ENCODE data around the gene UBXN11. TPM values are rescaled to one million over a fixed set of nuclear protein-coding genes. Genes with fewer than 3 reads are reported as not detected.

Gene UBXN11
- total RNA-seq, 1 donor from 2014 or later = 32.2 TPM

GRCh38 chr1:26289158-26290059 is 17.0 kb downstream of the UBXN11 start:
- intact Hi-C loops (cut with micrococcal nuclease) = loop anchor here (5.0 kb wide), 1 partner anchor 103 kb away; no protein-coding TSS in a partner anchor

DNA sequence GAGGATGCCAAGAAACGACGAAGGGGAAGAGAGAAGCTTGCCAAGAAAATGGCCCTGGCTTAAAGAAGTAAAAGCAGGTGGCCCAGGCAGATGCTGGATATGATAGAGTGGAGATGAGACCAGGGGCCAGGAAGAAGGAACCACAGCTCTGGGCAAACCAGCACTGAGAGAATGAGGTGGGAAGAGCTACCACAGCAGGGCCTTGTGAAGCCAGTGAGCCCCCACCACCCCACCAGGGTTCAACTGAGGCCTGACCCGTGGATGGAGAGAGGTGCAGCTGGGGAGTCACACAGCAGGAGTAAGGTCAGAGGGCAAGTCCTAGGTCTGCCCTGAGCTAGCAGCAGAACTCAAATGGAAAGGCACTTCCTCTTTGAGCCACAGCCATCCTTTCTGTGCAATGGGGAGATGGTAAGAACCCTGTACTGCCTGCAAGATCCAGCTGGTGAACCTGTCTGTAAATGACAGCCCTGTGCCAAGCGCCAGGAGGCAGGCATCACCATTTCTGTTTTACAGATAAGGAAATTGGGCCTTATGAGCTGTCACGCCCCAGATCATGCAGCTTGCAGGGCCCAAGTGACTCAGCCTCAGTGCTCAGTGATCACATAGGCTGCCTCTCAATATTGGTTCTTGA is 18.0 kb downstream of the UBXN11 start:
- intact Hi-C loops (cut with micrococcal nuclease) = loop anchor here (5.0 kb wide), 1 partner anchor 104 kb away; no protein-coding TSS in a partner anchor

DNA sequence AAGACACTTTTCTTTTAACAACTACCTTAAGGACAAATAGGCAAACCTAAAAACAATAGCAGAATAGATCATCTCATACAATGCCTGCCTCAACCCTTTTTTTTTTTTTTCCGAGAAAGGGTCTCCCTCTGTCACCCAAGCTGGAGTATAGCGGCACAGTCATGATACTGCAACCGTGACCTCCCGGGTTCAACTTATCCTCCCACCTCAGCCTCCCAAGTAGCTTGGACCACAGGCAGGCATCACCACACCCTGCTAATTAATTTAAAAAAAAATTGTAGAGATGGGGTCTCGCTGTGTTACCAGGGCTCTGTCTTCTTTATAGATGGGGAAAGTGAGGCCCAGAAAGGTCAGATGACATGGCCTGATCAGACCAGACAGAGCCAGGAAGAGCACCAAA is 18.6 kb downstream of the UBXN11 start:
- intact Hi-C loops (cut with micrococcal nuclease) = loop anchor here (1.0 to 5.0 kb wide), 4 partner anchors 19 to 104 kb away; no protein-coding TSS in a partner anchor

DNA sequence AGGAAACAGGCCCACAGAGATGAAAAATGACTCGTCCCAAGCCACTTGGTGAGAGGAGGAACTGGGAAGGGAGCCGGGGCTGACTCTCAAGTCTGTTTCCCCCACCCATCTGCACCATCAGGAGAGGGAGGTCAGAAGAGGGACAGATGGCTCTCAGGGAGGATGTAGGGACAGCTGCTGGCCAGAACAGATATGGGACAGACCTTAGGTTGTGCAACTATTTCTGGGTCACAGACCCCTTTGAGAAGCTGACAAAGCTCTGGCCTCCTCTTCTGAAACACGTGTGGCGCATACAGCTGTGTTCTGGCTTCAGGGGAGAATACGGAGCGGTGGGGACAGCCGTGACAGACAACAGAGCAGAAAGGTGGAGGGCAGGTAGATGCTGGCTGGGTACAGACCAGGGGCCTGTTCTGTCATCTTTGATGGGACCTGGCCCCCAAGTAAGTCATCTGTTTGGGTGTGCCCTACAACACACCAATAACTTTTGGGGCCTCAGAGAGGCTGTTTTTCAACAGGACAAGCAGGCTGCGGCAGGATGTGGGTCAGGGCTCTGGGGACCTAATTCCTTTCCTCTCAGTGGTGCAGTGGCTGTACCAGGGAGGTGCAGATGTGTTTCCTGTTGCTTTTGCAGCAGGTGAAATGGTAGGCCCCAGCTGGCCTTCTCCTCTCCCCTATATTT is 19.3 kb downstream of the UBXN11 start:
- intact Hi-C loops (cut with micrococcal nuclease) = loop anchor here (1.0 to 5.0 kb wide), 4 partner anchors 20 to 105 kb away; no protein-coding TSS in a partner anchor

- intact Hi-C loops (cut with micrococcal nuclease) = loop anchor here (5.0 kb wide), 1 partner anchor 106 kb away; no protein-coding TSS in a partner anchor
Measured at GRCh38 chr1:26286064-26286416, 20.4 kb downstream of the UBXN11 start.

DNA sequence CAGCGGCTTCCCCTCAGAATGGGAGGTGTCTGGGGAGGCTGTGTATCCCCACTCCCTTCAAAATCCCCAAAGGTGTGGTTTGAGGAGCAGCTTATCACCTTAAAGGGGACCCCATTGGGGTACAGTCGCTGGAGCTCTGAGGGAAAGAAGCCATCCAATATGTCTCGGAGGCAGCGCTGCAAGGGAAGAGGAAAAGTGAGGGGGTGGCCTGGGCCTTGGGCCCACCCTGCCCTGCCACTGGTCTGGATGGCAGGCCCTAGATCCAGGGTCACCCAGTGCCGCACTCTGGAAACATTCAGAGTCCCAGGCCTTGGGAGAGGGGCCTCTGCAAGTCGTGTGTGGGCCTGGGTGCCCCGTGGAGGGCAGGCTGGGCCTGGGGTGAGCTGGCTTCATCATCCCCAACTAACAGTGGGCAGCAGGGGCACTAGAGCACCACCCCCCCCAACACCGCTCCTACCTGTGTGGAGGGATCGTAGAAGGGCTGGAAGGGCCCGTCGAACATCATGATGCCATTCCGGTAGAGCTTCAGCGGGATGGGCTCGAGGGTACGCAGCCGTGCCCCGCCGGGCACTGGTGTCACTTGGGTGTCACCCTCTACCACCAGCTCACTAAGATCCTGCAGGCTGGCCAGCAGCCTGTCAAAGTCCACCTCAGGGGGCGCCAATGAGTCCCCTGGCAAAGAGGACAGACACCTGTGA is 20.9 kb downstream of the UBXN11 start:
- intact Hi-C loops (cut with micrococcal nuclease) = loop anchor here (1.0 to 5.0 kb wide), 3 partner anchors 9 to 107 kb away; no protein-coding TSS in a partner anchor

DNA sequence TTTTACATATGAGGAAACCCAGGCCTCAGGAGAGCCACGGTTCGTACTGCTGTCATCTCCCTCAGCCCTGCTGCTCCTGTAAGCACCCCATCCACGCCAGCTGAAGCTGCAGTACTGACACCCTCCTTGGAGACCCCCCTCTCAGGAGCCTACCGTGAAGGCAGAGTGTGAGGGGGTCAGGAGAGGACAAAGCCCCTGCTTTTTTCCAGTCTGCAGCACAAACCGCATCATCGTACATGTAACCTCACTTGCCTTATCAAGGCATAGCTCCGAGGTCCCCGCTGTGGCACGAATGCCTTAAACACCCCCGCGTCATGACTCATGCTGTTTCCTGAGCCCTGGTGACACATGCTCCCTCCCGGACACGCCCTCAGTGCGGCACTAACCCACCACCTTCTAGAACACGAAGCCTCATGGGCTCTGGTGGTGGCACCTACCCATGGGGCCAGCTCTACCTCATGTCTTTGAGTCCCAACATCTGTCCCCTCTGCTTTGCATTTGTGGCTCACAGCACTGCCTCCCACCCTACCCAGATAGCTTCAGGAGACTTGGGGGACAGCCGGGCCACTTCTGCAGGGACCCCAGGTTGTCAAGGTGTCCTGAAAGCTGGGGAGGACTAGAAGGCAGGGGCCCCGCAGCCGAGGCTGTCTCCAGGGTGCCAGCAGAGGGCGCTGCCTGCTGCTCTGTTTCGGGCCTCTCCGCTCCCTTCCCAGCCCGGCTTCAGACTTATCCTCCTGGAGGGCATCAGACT is 21.7 kb downstream of the UBXN11 start:
- intact Hi-C loops (cut with micrococcal nuclease) = loop anchor here (1.0 to 5.0 kb wide), 4 partner anchors 8 to 108 kb away; partner anchors contain the start of gene UBXN11

DNA sequence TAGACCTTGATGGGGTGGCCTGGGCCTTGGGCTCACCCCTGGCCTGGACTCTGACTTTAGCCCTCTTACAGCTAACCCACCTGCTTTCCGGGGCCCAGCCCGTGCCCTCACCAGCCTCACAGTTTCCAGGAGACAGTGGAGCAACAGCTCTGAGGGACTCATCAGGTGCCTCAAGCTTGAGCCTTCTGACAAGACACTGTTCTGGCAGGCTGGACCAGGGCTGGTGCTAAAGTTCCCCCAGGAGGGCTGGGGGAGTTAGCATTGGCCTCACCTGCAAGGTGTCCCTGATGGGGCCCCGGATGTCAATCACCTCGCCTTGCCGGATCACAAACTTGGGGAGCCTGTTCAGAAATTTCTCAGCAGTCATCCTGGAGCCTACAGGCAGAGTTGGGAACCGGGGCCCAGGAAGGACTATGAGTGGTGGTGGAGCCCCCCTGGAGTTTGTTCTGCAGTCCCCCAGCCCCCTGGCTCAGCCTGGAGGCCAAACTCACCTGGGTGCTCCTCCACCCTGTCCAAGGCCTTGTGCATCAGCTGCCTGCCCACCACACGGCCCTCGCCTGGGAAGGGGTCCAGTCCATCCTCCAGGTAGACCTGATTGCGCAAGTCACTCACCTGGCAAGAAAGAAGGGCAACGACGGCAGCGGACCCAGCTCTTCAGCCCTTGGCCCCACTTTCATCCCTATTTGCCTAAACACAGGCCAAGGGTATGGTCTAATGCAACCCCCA is 22.4 kb downstream of the UBXN11 start:
- intact Hi-C loops (cut with micrococcal nuclease) = loop anchor here (1.0 to 2.0 kb wide), 2 partner anchors 22 to 79 kb away; partner anchors contain the start of gene UBXN11

- intact Hi-C loops (cut with micrococcal nuclease) = no loop called here
Measured at GRCh38 chr1:26283279-26283853, 23.1 kb downstream of the UBXN11 start.

DNA sequence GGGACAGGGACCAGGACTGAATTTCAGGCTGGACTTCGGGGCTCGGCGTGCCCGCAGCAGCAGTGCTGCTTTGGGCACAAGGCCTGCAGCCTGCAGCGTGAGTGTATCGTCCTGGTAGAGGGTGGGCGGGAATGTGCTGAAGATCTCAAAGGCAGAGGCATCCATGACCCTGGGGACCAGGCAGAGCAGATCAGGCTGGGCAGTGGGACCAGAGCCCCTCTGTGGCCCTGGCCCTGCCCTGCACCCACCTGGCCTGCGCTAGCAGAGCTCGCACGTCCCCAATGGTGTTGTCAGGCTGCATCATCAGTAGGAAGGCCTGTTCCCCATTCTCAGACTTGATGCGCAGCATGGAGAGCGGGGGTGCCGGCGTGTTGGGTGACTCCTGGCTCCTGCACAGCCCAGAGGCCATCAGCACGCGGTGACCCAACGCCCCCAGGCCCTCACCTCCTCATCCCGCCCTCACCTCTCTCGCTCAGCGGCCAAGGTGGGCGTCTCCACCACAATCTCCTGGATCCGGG is 24.0 kb downstream of the UBXN11 start:
- intact Hi-C loops (cut with micrococcal nuclease) = no loop called here

- intact Hi-C loops (cut with micrococcal nuclease) = no loop called here
Measured at GRCh38 chr1:26281971-26282370, 24.5 kb downstream of the UBXN11 start.

DNA sequence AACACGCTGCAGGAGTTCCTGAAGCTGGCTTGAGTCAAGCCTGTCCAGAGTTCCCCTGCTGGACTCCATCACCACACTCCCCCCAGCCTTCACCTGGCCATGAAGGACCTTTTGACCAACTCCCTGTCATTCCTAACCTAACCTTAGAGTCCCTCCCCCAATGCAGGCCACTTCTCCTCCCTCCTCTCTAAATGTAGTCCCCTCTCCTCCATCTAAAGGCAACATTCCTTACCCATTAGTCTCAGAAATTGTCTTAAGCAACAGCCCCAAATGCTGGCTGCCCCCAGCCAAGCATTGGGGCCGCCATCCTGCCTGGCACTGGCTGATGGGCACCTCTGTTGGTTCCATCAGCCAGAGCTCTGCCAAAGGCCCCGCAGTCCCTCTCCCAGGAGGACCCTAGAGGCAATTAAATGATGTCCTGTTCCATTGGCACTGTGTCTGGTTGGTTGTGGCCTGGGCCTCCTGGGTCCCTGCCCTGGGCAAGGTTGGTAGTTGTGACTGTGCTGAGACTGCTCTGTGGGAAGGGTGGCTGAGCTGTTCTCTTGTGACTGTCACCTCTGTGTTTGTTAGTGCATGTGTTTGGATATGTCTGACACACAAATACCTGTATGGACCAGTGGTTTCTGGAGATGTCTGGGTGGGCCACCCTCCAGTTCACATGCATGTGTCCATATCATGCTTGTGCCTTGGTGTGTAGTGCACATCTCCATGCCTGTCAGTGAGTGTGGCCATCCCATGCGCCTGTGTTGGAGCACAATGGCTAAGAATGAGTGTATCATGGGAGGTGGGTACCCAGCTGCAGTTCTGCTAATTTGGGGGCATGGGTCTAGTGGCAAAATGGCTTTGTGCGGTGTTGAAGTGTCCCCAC is 25.1 kb downstream of the UBXN11 start:
- intact Hi-C loops (cut with micrococcal nuclease) = no loop called here

- intact Hi-C loops (cut with micrococcal nuclease) = no loop called here
Measured at GRCh38 chr1:26280333-26281042, 25.9 kb downstream of the UBXN11 start.

DNA sequence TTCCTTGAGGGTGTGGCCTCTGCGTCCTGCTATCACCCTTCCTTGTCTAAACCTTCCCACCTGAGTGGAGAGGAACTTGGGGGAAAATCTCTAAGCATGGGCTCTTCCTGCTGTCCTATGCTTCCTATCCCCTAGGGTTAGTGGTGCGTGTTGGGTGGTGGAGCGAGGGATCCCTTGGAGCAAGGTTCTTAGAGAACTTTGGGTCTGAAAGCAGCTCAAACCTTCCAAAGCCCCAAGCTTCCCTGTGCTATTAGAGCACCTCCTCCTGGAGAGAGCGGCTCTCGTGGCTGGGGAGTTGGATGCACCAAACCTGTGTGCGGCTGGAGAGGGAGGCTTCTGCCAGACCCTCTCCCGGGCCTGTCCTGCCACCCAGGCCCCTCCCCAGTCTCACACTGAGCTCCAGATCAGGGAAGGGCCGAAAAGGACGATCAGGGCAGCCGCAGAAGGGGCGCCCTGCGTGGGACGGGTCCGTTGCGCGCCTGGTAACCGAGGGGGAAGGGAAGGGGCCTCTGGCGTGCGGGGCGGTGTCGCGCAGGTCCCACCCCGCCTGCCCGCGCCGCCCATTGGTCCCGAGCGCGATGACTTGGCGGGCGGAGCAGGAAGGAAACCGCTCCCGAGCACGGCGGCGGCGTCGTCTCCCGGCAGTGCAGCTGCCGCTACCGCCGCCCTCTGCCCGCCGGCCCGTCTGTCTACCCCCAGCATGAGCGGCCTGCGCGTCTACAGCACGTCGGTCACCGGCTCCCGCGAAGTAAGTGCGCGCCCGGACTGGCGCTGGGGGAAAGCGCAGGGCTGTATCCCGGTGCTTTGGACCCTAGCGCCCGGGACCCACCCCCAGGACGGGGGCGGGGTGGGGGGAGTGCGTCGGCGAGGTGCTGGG is 26.7 kb downstream of the UBXN11 start, which contains the start of gene SH3BGRL3:
Gene SH3BGRL3 (plus strand): TSS at position 631 of the 877 bp plus-strand sequence. CDS start 70 bp downstream, at position 701.
- intact Hi-C loops (cut with micrococcal nuclease) = loop anchor here (5.0 kb wide), 2 partner anchors 138 to 193 kb away; partner anchors contain the start of gene HMGN2

DNA sequence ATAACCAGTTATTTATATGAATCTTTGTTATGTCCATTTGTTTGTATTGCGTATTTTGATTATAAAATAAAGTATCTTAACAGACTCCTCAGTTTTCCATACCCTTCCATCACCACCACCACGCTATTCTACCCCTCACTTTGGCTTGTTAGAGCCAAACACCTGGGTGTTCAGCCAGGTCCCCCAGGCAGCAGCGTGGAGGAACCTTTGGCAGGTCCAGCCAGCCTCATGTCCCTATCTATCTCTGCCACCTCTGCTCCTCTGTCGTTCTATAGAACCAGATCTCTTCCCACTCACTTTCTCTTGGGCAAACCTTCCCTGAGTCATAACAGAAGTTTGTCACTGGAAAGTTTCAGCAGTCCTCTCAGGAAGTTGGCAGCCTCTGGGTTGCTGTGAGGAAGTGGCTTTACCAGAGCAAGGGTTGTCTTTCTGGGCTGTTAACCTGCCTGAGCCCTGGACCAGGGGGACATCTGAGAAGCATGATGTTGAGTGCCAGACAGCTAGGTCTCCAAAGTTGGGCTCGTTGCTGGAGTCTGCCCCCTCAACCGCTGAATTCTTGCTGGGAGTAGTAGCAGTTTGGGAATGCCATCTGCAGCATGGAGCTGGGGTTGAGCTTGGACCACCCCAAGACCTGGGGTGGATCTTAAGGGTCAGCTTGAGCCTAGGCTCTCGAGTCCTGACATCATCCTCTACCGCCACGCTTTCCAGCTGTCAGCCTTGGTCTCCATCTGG is 27.5 kb downstream of the UBXN11 start:
- intact Hi-C loops (cut with micrococcal nuclease) = loop anchor here (5.0 kb wide), 2 partner anchors 138 to 193 kb away; partner anchors contain the start of gene HMGN2
